ENCODE data around the gene QRICH2. TPM values are rescaled to one million over a fixed set of nuclear protein-coding genes. Genes with fewer than 3 reads are reported as not detected.

The QRICH2 gene
- total and polyA plus RNA-seq, 10 of the 15 experiments (the other 5 are each of a cell fraction or from before 2014, with no cell fraction given) = 0.04 to 0.72 (median 0.25) TPM

DNA sequence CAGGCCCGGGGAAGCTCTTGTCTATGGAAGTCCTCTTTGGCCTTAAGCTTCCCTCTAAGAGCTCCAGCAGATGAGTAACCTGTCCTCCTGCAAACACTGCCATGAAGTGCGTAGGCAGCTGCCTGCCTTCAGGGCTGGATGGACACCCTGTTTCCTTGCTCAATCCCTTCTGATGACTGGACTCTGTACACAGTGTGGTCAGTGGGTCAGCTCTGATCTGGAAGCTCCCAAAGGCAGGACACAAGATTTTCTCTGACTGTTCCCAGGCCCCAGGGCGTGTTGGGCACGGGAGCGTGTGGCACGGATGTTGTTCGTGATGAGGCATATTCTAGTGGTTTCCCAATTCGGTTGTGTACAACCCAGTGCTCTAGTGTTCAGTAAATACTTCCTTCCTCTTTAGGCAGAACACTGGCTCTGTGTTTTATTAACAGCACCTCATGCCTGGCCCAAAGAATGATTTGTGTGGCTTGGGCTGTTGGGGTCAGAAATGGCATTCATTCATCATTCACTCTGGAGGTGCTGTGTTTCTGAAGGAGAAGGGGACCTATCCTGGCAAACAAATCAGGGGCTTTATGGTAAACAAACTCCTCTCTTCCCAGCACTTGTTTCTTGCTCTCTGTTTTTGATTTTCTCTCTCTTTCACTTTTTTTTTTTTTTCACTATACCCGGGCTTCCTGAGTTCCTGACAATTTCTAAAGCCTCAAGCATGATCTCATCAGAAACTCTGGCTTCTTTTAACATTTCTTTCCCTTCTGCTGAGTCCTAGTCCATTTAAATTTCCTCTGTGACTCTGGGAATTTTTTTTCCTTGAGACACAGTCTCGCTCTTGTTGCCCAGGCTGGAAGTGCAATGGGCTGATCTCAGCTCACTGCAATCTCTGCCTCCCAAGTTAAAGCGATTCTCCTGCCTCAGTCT, 55.8 kb downstream of the QRICH2 start (continued):
- TF ChIP-seq RCOR1 (conservative IDR thresholded peaks at IDR 0.05; ENCODE audit: low read depth, low read length) (no peak), NR2C2 (IDR thresholded peaks at IDR 0.05; ENCODE audit: borderline replicate concordance, control insufficient read depth, insufficient read length, low read depth) (no peak), STAT3 (IDR thresholded peaks at IDR 0.05; ENCODE audit: low read depth, low read length) (no peak), LARP7 (IDR thresholded peaks at IDR 0.05) (no peak), BHLHE40 (IDR thresholded peaks at IDR 0.05; ENCODE audit: borderline replicate concordance in 1 of 2, low read depth in 2 of 2, low read length in 1 of 2) (peak; percentile 81 to 86), RELA (IDR thresholded peaks at IDR 0.05; ENCODE audit: borderline replicate concordance, partially characterized antibody) (no peak), BRCA1 (IDR thresholded peaks at IDR 0.05; ENCODE audit: low read depth, low read length) (no peak), PML (IDR thresholded peaks at IDR 0.05; ENCODE audit: low read length) (no peak), CBFB (IDR thresholded peaks at IDR 0.05; ENCODE audit: low read depth) (peak; percentile 21; the same call in 1 of the 2 replicates), MYB (IDR thresholded peaks at IDR 0.05; ENCODE audit: borderline replicate concordance, low read depth, low read length) (no peak), JUNB (IDR thresholded peaks at IDR 0.05) (no peak), ZNF217 (IDR thresholded peaks at IDR 0.05) (no peak), ZNF24 (IDR thresholded peaks at IDR 0.05) (peak; percentile 75), TCF3 (IDR thresholded peaks at IDR 0.05; ENCODE audit: borderline replicate concordance, insufficient read depth, low read depth, low read length) (peak; percentile 15; the same call in 1 of the 2 replicates), SMAD5 (IDR thresholded peaks at IDR 0.05; ENCODE audit: low read depth) (no peak), YBX1 (IDR thresholded peaks at IDR 0.05) (no peak), KAT2A (conservative IDR thresholded peaks at IDR 0.05; ENCODE audit: control insufficient read depth, low read depth, low read length) (no peak)
- TF ChIP-seq, protein P1, sequence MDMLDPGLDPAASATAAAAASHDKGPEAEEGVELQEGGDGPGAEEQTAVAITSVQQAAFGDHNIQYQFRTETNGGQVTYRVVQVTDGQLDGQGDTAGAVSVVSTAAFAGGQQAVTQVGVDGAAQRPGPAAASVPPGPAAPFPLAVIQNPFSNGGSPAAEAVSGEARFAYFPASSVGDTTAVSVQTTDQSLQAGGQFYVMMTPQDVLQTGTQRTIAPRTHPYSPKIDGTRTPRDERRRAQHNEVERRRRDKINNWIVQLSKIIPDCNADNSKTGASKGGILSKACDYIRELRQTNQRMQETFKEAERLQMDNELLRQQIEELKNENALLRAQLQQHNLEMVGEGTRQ (IDR thresholded peaks at IDR 0.05; ENCODE audit: borderline replicate concordance, low read depth, low read length) = no peak
- TF ChIP-seq, protein P2, sequence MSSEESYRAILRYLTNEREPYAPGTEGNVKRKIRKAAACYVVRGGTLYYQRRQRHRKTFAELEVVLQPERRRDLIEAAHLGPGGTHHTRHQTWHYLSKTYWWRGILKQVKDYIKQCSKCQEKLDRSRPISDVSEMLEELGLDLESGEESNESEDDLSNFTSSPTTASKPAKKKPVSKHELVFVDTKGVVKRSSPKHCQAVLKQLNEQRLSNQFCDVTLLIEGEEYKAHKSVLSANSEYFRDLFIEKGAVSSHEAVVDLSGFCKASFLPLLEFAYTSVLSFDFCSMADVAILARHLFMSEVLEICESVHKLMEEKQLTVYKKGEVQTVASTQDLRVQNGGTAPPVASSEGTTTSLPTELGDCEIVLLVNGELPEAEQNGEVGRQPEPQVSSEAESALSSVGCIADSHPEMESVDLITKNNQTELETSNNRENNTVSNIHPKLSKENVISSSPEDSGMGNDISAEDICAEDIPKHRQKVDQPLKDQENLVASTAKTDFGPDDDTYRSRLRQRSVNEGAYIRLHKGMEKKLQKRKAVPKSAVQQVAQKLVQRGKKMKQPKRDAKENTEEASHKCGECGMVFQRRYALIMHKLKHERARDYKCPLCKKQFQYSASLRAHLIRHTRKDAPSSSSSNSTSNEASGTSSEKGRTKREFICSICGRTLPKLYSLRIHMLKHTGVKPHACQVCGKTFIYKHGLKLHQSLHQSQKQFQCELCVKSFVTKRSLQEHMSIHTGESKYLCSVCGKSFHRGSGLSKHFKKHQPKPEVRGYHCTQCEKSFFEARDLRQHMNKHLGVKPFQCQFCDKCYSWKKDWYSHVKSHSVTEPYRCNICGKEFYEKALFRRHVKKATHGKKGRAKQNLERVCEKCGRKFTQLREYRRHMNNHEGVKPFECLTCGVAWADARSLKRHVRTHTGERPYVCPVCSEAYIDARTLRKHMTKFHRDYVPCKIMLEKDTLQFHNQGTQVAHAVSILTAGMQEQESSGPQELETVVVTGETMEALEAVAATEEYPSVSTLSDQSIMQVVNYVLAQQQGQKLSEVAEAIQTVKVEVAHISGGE (CRISPR knock-in tag; IDR thresholded peaks at IDR 0.05) = no peak
- TF ChIP-seq, protein P3, sequence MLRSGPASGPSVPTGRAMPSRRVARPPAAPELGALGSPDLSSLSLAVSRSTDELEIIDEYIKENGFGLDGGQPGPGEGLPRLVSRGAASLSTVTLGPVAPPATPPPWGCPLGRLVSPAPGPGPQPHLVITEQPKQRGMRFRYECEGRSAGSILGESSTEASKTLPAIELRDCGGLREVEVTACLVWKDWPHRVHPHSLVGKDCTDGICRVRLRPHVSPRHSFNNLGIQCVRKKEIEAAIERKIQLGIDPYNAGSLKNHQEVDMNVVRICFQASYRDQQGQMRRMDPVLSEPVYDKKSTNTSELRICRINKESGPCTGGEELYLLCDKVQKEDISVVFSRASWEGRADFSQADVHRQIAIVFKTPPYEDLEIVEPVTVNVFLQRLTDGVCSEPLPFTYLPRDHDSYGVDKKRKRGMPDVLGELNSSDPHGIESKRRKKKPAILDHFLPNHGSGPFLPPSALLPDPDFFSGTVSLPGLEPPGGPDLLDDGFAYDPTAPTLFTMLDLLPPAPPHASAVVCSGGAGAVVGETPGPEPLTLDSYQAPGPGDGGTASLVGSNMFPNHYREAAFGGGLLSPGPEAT (IDR thresholded peaks at IDR 0.05; ENCODE audit: low read depth) = no peak
- TF ChIP-seq, protein P4, sequence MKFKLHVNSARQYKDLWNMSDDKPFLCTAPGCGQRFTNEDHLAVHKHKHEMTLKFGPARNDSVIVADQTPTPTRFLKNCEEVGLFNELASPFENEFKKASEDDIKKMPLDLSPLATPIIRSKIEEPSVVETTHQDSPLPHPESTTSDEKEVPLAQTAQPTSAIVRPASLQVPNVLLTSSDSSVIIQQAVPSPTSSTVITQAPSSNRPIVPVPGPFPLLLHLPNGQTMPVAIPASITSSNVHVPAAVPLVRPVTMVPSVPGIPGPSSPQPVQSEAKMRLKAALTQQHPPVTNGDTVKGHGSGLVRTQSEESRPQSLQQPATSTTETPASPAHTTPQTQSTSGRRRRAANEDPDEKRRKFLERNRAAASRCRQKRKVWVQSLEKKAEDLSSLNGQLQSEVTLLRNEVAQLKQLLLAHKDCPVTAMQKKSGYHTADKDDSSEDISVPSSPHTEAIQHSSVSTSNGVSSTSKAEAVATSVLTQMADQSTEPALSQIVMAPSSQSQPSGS (IDR thresholded peaks at IDR 0.05; ENCODE audit: low read length) = no peak
